Lung (tissue), 12 donors: Measurements from ENCODE around the gene AP5Z1. TPM values are rescaled to one million over a fixed set of nuclear protein-coding genes. Genes with fewer than 3 reads are reported as not detected.

ENCODE experiments used
- ATAC-seq: fragments of 200-7000 bp; cut with Tn5 transposase; one replicate; pipeline ENCODE4 v1.9.1; 2020; ENCODE audit warnings: moderate number of reproducible peaks; ENCODE audit not compliant: insufficient read depth, low FRiP score
- DNase-seq, 3 donors: peaks; one replicate each; pipeline ENCODE4 v3.0.0-alpha.2; 2013 to 2017
- H3K27ac ChIP-seq, 2 donors: one replicate each; pipeline ENCODE4 v1.5.1; 2013; ENCODE audit warnings: mild to moderate bottlenecking in 2 of 2, moderate library complexity in 2 of 2, control low read depth in 1 of 2, inconsistent platforms in 1 of 2, low read depth in 1 of 2, low read length in 1 of 2
- H3K27me3 ChIP-seq, 3 donors: one replicate each; pipeline ENCODE4 v1.5.1; 2013; ENCODE audit warnings: low read length in 2 of 3; ENCODE audit not compliant: control insufficient read depth in 3 of 3, insufficient read depth in 3 of 3
- H3K36me3 ChIP-seq, 4 donors: one replicate each; pipeline ENCODE4 v1.5.1; 2013; ENCODE audit warnings: low read length in 4 of 4, mild to moderate bottlenecking in 1 of 4, moderate library complexity in 1 of 4; ENCODE audit not compliant: control insufficient read depth in 4 of 4, insufficient read depth in 4 of 4
- H3K4me1 ChIP-seq, 5 donors: one replicate each; pipeline ENCODE4 v1.5.1; 2013; ENCODE audit warnings: low read length in 5 of 5, mild to moderate bottlenecking in 2 of 5, moderate library complexity in 1 of 5; ENCODE audit not compliant: control insufficient read depth in 5 of 5, insufficient read depth in 5 of 5
- H3K4me3 ChIP-seq: one replicate; pipeline ENCODE4 v1.5.1; 2013; ENCODE audit warnings: mild to moderate bottlenecking, control low read depth, moderate library complexity
- H3K9ac ChIP-seq, 2 donors: one replicate each; pipeline ENCODE4 v1.5.1; 2013; ENCODE audit warnings: low read length in 2 of 2, control low read depth in 1 of 2; ENCODE audit not compliant: insufficient read depth in 1 of 2
- H3K9me3 ChIP-seq, 4 donors: one replicate each; pipeline ENCODE4 v1.5.1; 2013; ENCODE audit warnings: low read length in 3 of 4, mild to moderate bottlenecking in 1 of 4, moderate library complexity in 1 of 4; ENCODE audit not compliant: control insufficient read depth in 4 of 4, insufficient read depth in 3 of 4
- WGBS, 2 donors: extraction: QIAGEN DNeasy Blood & Tissue Kit; methylation state at CpG; one replicate each; pipeline ENCODE4 v1.1.7; 2013; 5-methylcytosine and 5-hydroxymethylcytosine counted together
- polyA plus RNA-seq, 2 donors: library from polyadenylated mRNA; stranded (reverse); fragments of 200-250 nt; gene quantifications; one replicate each; pipeline ENCODE4 v1.2.1, GENCODE V29; 2013
- total RNA-seq, 2 donors: library from RNA; depleted of rRNA in 1 of 2; stranded (reverse); fragments of >200 nt in 1 of 2; gene quantifications; one replicate each; pipeline ENCODE4 v1.2.1, GENCODE V29; 2014 to 2021
- TF ChIP-seq, protein P1 (sequence below): IDR thresholded peaks from 2 replicates; pipeline ENCODE4 v1.5.1; 2012; ENCODE audit warnings: mild to moderate bottlenecking; ENCODE audit errors: control extremely low read depth, extremely low read depth
- donor health status: control.
- donor health status: control.
- donor health status: Bipolar disorder and iron deficiency.
- donor health status: healthy.
- donor health status: DM: yes; HTN: yes; CAD: no.

Gene AP5Z1
- total and polyA plus RNA-seq, 4 donors: 21.2 to 62.4 (median 59.3) TPM

DNA sequence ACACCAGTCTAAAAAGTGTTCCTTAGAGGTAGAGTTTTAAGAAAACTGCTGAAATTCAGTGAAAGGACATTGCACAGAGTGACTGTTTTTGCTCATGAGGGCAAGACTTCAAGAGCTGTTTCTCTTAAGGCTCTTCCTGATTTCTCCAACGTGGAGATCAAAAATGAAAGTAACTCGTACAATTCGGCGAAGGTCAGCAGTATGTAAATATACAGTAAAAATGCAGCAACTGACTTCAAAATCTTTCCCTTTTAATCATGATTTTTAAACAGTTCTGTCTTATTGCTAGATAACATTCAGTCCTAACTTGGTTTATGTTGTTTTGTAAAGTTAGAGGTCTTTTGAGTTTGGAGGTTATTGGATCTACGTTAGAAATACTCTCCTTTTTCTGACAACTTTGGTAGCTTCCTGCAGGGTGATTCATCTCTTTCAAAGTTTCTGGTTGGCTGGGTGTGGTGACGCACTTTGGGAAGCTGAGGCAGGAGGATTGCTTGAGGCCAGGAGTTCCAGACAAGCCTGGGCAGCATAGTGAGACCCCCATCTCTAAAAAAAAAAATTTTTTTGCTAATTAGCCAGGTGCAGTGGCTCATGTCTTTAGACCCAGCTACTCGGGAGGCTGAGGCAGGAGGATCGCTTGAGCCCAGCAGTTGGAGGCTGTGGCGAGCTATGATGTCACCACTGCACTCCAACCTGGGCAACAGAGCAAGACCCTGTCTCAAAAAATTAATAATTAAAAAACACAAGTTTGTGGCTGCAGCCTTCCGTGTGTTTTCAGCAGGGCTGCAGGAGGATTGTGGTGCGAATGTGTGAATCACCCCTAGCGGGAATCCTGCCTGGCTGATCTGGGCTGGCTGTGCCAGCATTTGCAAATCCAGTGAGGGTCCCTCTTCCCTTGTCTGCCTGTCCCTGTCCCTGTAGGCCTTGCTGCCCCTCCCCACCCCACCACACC, 29.2 kb upstream of the AP5Z1 start:
- ATAC-seq (no peak), DNase-seq (peak in 2 of 3 donors; percentile 81 to 85)
- H3K27me3 ChIP-seq: no peaks in the 10 kb centered on the region
- no peaks in the 10 kb centered on the region for H3K9me3 ChIP-seq
- peak overlapping the region; percentile 97 to 99 for H3K27ac ChIP-seq
- H3K36me3 ChIP-seq: peaks cover 5 to 16% (median 11%) of the 10 kb centered on the region in 4 donors
- H3K4me1 ChIP-seq: peaks cover 6 to 54% (median 25%) of the 10 kb centered on the region in 5 donors
- WGBS, 2 donors: 43% methylated on average over 12 of the region's 12 CpGs
- H3K4me3 ChIP-seq: no peak overlapping the region
- H3K9ac ChIP-seq: peak overlapping the region; percentile 2 to 93
- TF ChIP-seq, protein P1, sequence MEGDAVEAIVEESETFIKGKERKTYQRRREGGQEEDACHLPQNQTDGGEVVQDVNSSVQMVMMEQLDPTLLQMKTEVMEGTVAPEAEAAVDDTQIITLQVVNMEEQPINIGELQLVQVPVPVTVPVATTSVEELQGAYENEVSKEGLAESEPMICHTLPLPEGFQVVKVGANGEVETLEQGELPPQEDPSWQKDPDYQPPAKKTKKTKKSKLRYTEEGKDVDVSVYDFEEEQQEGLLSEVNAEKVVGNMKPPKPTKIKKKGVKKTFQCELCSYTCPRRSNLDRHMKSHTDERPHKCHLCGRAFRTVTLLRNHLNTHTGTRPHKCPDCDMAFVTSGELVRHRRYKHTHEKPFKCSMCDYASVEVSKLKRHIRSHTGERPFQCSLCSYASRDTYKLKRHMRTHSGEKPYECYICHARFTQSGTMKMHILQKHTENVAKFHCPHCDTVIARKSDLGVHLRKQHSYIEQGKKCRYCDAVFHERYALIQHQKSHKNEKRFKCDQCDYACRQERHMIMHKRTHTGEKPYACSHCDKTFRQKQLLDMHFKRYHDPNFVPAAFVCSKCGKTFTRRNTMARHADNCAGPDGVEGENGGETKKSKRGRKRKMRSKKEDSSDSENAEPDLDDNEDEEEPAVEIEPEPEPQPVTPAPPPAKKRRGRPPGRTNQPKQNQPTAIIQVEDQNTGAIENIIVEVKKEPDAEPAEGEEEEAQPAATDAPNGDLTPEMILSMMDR: no peak

DNA sequence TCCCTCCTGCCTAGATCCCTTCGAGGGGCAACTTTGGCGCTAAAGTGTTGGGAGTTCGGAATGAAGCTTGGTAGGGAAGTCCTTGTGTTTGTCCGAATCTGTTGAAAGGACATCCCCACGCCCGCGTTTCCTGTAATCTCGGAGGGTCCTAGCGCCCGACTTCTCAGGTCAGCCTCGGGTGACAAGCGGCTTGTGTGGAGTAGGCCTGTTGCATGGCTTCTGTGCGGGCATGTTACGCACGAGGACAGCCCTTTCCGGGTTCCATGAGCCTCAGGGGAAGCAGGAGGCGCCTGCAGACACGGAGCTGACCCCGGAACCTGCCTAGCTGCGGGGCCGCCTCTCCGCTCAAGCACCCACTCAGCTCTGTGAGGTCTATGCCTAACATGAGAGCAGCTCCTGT, 28.4 kb upstream of the AP5Z1 start:
- H3K4me3 ChIP-seq: no peak overlapping the region
- no peaks in the 10 kb centered on the region for H3K9me3 ChIP-seq
- H3K27me3 ChIP-seq: no peaks in the 10 kb centered on the region
- TF ChIP-seq, protein P1: no peak
- ATAC-seq (no peak), DNase-seq (peak in 2 of 3 donors; percentile 48)
- H3K36me3 ChIP-seq: peaks cover 3 to 16% (median 8%) of the 10 kb centered on the region in 4 donors
- peaks cover 6 to 54% (median 25%) of the 10 kb centered on the region in 5 donors for H3K4me1 ChIP-seq
- 67 to 75% methylated on average over 22 of the region's 22 CpGs for WGBS, 2 donors
- peak overlapping the region; percentile 87 to 97 for H3K27ac ChIP-seq
- peak overlapping the region in 1 of 2 donors; percentile 93 for H3K9ac ChIP-seq

DNA sequence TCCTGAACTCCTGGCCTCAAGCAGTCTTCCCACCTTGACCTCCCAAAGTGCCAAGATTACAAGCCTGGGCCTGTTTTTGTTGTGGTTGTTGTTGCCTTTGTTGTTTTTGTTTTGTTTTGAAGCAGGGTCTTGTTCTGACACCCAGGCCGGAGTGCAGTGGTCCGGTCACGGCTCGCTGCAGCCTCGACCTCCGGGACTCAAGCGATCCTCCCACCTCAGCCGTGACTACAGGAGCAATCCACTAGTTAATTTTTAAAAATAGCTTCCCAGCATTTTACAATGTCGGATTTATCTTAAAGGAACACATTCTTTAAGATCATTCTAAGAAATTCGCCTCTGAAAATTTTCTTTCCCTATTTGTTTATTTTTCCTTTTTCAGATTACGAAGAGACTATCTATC, 27.7 kb upstream of the AP5Z1 start:
- TF ChIP-seq, protein P1: no peak
- H3K27me3 ChIP-seq: no peaks in the 10 kb centered on the region
- 70 to 77% methylated on average over 11 of the region's 11 CpGs for whole genome bisulfite sequencing, 2 donors
- peaks cover 0 to 8% (median 5%) of the 10 kb centered on the region in 4 donors for H3K36me3 ChIP-seq
- H3K9me3 ChIP-seq: no peaks in the 10 kb centered on the region
- ATAC-seq (no peak), DNase-seq (no peak)
- H3K4me1 ChIP-seq: peaks cover 6 to 54% (median 25%) of the 10 kb centered on the region in 5 donors
- H3K27ac ChIP-seq: peak overlapping the region; percentile 58 to 97
- H3K9ac ChIP-seq: peak overlapping the region in 1 of 2 donors; percentile 42
- no peak overlapping the region for H3K4me3 ChIP-seq
